DOHH2 (cell line): ENCODE results near the gene KCNAB1.

Source experiments
- H3F3A ChIP-seq: fragments of 200-600 bp; sonication (generic), shearing (Covaris generic); 2 replicates; pipeline ENCODE4 v1.6.0; 2016; ENCODE audit warnings: antibody characterized with exemption, mild to moderate bottlenecking; ENCODE audit not compliant: control insufficient read depth, insufficient read depth
- H3K27ac ChIP-seq: fragments of 200-600 bp; sonication (generic); 2 replicates; pipeline ENCODE4 v1.5.1; 2014; ENCODE audit warnings: low read depth, mild to moderate bottlenecking, low read length, moderate library complexity
- H3K27me3 ChIP-seq: fragments of 200-600 bp; sonication (generic); 2 replicates; pipeline ENCODE4 v1.6.1; 2014; ENCODE audit warnings: mild to moderate bottlenecking, low read length, mixed read lengths; ENCODE audit not compliant: control insufficient read depth
- H3K36me3 ChIP-seq: fragments of 200-600 bp; sonication (generic); 2 replicates; pipeline ENCODE4 v1.6.1; 2014; ENCODE audit warnings: mild to moderate bottlenecking, low read length, moderate library complexity, mixed read lengths; ENCODE audit not compliant: control insufficient read depth
- H3K4me1 ChIP-seq: fragments of 200-600 bp; sonication (generic); 2 replicates; pipeline ENCODE4 v1.6.1; 2014; ENCODE audit warnings: mild to moderate bottlenecking, low read length, mixed read lengths; ENCODE audit not compliant: control insufficient read depth
- H3K4me2 ChIP-seq: fragments of 200-600 bp; sonication (generic); 2 replicates; pipeline ENCODE4 v1.6.0; 2014; ENCODE audit warnings: mild to moderate bottlenecking, low read length, moderate library complexity
- H3K4me3 ChIP-seq: fragments of 200-600 bp; sonication (generic); 2 replicates; pipeline ENCODE4 v1.5.1; 2014; ENCODE audit warnings: mild to moderate bottlenecking, low read length, mixed read lengths
- H3K79me2 ChIP-seq: fragments of 200-600 bp; sonication (generic); 2 replicates; pipeline ENCODE4 v1.6.1; 2014; ENCODE audit warnings: mild to moderate bottlenecking, low read length, mixed read lengths; ENCODE audit not compliant: control insufficient read depth
- H3K9me2 ChIP-seq: fragments of 200-600 bp; sonication (generic); replicated peaks from 2 replicates; pipeline ENCODE4 v1.6.1; 2014; ENCODE audit warnings: mild to moderate bottlenecking, low read length, mixed read lengths; ENCODE audit not compliant: control insufficient read depth
- H3K9me3 ChIP-seq: fragments of 200-600 bp; sonication (generic); 2 replicates; pipeline ENCODE4 v1.6.1; 2014; ENCODE audit warnings: antibody characterized with exemption, low read length, mixed read lengths; ENCODE audit not compliant: control insufficient read depth, insufficient read depth
- H4K20me1 ChIP-seq: fragments of 200-600 bp; sonication (generic); 2 replicates; pipeline ENCODE4 v1.6.0; 2014; ENCODE audit warnings: low read depth, mild to moderate bottlenecking, antibody characterized with exemption, low read length, moderate library complexity; ENCODE audit not compliant: control insufficient read depth, insufficient read depth
- EZH2phosphoT487 ChIP-seq: fragments of 200-600 bp; sonication (generic); IDR thresholded peaks from 2 replicates; pipeline ENCODE4 v1.6.1; 2017; ENCODE audit warnings: borderline replicate concordance, mild to moderate bottlenecking, antibody characterized with exemption, low read length, moderate library complexity, mixed read lengths
- TF ChIP-seq, protein P1 (sequence below): fragments of 200-600 bp; sonication (generic); IDR thresholded peaks from one replicate; pipeline ENCODE4 v1.5.1; 2014; ENCODE audit warnings: antibody characterized with exemption, mild to moderate bottlenecking, low read depth, low read length; ENCODE audit not compliant: poor library complexity, severe bottlenecking

The KCNAB1 gene

DNA sequence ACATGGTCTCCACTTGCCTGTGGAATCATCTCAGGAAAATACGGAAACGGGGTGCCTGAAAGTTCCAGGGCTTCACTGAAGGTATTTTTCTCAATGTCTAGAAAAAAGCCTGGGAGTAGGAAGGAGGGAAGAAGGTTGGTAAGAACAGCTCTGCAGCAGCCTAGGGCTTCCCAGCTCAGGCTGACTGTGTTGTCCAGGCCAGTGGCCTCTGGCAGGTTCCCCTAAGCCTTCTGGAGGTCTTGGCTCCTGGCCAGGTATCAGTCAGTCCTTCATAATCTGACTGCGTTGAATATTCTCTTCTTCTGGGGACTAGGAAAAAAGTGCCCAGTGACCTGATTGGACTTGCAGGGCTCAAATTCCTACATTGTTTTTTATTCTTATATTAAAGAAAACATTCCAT is 395.9 kb downstream of the KCNAB1 start:
- Histone ChIP-seq H3K79me2 (no peaks in the 10 kb centered on the region), H4K20me1 (no peaks in the 10 kb centered on the region), H3K4me2 (no peak overlapping the region), H3F3A (no peaks in the 10 kb centered on the region), H3K9me2 (no peaks in the 10 kb centered on the region), H3K27me3 (peaks cover 22% of the 10 kb centered on the region), H3K27ac (no peak overlapping the region), H3K9me3 (no peaks in the 10 kb centered on the region), H3K4me1 (peaks cover 9% of the 10 kb centered on the region), H3K36me3 (no peaks in the 10 kb centered on the region), H3K4me3 (no peak overlapping the region)
- TF ChIP-seq, protein P1, sequence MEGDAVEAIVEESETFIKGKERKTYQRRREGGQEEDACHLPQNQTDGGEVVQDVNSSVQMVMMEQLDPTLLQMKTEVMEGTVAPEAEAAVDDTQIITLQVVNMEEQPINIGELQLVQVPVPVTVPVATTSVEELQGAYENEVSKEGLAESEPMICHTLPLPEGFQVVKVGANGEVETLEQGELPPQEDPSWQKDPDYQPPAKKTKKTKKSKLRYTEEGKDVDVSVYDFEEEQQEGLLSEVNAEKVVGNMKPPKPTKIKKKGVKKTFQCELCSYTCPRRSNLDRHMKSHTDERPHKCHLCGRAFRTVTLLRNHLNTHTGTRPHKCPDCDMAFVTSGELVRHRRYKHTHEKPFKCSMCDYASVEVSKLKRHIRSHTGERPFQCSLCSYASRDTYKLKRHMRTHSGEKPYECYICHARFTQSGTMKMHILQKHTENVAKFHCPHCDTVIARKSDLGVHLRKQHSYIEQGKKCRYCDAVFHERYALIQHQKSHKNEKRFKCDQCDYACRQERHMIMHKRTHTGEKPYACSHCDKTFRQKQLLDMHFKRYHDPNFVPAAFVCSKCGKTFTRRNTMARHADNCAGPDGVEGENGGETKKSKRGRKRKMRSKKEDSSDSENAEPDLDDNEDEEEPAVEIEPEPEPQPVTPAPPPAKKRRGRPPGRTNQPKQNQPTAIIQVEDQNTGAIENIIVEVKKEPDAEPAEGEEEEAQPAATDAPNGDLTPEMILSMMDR, result no peak
- TF ChIP-seq EZH2phosphoT487, result no peak

DNA sequence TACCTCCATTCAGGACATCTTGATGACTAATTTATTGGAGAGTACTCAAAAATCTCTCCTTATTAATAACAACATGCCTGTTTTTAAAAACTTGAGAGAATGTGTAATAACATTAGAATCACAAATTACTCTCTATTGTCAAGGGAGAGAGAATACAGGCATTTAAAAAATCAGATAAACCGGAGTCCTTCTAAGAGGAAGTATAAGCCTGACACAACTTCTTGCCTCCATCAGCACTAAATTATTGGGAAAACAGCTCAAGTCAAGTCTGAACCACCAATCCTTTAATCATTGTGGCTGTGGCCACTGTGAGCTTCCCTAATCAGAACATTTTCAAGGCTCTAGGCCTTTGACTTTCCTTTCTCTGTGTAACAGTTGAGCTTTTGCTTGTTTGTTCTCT is 396.6 kb downstream of the KCNAB1 start:
- Histone ChIP-seq H3K4me1 (peaks cover 4% of the 10 kb centered on the region), H3K27ac (no peak overlapping the region), H3K4me3 (no peak overlapping the region), H3K27me3 (peaks cover 23% of the 10 kb centered on the region), H3K4me2 (no peak overlapping the region), H3K9me3 (no peaks in the 10 kb centered on the region), H3K79me2 (no peaks in the 10 kb centered on the region), H3K36me3 (no peaks in the 10 kb centered on the region), H4K20me1 (no peaks in the 10 kb centered on the region), H3K9me2 (no peaks in the 10 kb centered on the region), H3F3A (no peaks in the 10 kb centered on the region)
- TF ChIP-seq, protein P1, result no peak
- no peak for TF ChIP-seq EZH2phosphoT487

DNA sequence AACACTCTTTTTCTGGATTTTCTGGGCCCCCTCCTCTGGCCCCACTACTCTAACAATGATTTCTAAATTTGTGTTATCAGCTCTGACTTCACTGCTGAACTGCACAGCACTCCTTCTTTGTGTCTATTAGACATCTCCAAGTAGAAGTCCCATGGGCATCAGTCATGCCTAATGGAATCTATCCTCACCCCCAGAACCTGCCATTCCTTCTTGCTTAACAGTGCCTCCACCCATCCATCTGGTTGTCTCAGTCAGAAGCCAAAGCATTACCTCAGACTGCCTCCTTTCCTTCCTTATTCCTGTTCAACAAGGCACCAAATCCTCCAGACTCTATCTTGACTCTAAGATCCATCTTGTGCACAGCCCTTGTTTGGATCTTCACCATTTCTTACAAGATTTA is 398.3 kb downstream of the KCNAB1 start:
- Histone ChIP-seq H3K4me1 (no peaks in the 10 kb centered on the region), H3F3A (no peaks in the 10 kb centered on the region), H3K36me3 (no peaks in the 10 kb centered on the region), H3K79me2 (no peaks in the 10 kb centered on the region), H4K20me1 (no peaks in the 10 kb centered on the region), H3K4me2 (no peak overlapping the region), H3K27ac (no peak overlapping the region), H3K9me3 (no peaks in the 10 kb centered on the region), H3K9me2 (no peaks in the 10 kb centered on the region), H3K27me3 (peaks cover 23% of the 10 kb centered on the region), H3K4me3 (no peak overlapping the region)
- TF ChIP-seq, protein P1, result no peak
- TF ChIP-seq EZH2phosphoT487, result no peak

DNA sequence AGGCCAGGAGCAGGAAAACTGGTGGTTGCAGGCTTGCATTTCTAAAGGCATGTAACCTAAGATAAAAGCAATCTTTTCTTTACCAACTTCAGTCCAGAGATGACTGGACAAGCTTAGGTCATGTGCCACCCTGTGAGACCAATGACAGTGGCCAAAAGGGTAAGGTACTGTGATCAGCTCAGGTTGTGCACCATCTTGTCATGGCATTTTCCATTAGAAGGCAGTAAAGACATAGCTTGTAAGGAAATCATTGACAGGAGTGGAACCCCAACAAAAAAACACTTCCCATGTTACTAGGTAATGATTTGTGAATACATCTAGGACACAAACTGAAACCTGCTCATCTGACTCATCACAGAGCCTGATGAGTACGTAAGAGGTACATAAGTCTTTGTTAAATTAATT is 399.4 kb downstream of the KCNAB1 start:
- no peaks in the 10 kb centered on the region for H3K9me2 ChIP-seq
- TF ChIP-seq EZH2phosphoT487, result no peak
- TF ChIP-seq, protein P1, result no peak
- peaks cover 23% of the 10 kb centered on the region for H3K27me3 ChIP-seq
- no peak overlapping the region for H3K4me3 ChIP-seq
- no peaks in the 10 kb centered on the region for H3K36me3 ChIP-seq
- no peaks in the 10 kb centered on the region for H3K4me1 ChIP-seq
- H3K4me2 ChIP-seq, result no peak overlapping the region
- H3K9me3 ChIP-seq, result no peaks in the 10 kb centered on the region
- no peak overlapping the region for H3K27ac ChIP-seq
- no peaks in the 10 kb centered on the region for H3K79me2 ChIP-seq
- H4K20me1 ChIP-seq, result no peaks in the 10 kb centered on the region
- H3F3A ChIP-seq, result no peaks in the 10 kb centered on the region
